UCSD-AML1 (cell line): ENCODE measurements around the gene PPP2R2C.

ENCODE experiments used
- DNase-seq: peaks from one replicate; lab custom pipeline; 2025; ENCODE audit not compliant: unreplicated experiment; lab: John Stamatoyannopoulos, UW

PPP2R2C gene

DNA sequence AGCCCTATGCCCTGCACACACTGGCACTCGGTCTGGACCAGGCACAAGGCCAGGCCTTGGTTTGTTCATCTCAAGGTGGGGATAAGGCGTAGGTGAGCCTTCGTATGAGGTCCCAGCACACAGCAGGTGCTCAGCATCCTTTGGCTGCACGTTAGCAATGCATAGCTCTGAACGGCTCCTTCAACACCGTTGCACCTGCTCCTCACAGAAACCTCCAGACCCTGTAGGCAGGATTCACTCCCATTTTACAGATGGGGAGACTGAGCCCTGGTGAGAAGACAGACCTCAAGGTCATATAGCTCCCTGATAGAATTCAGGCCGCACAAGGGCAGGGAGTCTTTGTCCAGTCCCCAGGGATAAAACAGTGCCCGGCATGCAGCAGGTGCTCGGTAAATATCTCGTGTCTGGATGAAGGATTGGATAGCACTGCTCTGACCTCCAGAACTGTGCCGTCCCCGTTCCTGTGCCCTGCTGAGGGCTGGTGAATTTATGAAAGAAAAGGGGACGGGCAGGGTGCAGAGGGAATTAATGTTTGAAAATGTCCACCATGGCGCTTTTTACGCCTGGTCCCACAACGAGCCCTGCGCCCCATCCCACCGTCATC, 2.4 kb downstream of the PPP2R2C start:
- DNase-seq, result no peak

DNA sequence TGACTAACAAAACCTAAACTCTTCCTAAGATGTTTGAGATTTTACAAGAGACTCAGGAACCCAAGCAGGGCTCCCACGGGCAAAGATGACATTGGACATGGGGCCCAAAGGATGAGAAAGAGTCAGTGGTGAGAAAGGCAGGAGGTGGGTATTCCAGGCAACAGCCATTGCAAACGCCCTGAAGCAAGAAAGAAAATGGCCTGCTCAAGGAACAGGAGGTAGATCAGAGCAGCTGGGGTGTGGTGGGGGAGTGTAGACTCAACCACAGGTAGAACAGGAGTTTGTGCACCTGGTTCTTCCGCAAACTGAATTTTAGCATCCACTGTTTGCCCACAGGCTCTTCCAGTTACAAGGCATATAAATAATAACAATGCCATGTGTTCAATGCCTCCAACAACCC, 3.3 kb downstream of the PPP2R2C start:
- DNase-seq, result no peak

DNA sequence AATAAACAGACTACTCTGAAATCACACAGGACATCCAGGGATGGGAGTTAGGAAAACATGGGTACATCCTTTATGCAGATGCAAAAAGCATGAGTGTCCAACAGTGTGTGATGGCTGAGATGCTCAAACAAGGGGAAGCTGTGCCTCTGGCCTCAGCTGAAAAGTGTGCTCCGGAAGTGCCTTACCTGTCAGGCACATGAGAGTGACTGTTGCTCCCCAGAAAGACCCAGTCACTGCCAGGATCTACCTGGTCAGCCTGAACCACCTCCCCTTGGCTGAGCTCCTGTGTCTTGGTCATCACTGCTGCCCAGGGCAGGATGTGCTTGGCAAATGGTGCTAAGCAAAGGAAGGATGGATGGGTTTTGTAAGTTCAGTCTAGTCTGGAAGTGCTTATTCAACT, 4.0 kb downstream of the PPP2R2C start:
- DNase-seq, result no peak

DNA sequence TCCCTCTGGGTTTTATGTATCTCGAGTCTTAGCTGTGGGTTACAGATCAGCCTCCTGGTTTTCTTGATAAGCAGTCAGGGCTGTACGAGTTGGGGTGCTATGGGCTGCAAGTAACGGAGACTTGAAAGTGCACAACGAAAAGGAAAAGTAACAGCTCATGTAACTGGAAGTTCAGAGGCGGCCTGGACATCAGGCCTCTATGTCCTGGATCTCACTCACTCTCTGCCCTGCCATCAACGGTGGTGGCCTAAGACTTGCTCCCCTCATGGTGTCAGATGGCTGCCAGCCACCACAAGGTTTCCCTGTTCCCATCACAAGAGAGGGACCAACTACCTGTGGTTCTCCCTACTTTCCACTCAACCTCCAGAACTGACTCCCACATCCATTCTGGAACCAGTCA, 4.8 kb downstream of the PPP2R2C start:
- no peak for DNase-seq

- DNase-seq, result no peak
Measured at GRCh38 chr4:6466756-6467381, 5.5 kb downstream of the PPP2R2C start.

- DNase-seq, result no peak
Measured at GRCh38 chr4:6465955-6466354, 6.5 kb downstream of the PPP2R2C start.

- DNase-seq, result no peak
Measured at GRCh38 chr4:6464842-6465588, 7.4 kb downstream of the PPP2R2C start.

DNA sequence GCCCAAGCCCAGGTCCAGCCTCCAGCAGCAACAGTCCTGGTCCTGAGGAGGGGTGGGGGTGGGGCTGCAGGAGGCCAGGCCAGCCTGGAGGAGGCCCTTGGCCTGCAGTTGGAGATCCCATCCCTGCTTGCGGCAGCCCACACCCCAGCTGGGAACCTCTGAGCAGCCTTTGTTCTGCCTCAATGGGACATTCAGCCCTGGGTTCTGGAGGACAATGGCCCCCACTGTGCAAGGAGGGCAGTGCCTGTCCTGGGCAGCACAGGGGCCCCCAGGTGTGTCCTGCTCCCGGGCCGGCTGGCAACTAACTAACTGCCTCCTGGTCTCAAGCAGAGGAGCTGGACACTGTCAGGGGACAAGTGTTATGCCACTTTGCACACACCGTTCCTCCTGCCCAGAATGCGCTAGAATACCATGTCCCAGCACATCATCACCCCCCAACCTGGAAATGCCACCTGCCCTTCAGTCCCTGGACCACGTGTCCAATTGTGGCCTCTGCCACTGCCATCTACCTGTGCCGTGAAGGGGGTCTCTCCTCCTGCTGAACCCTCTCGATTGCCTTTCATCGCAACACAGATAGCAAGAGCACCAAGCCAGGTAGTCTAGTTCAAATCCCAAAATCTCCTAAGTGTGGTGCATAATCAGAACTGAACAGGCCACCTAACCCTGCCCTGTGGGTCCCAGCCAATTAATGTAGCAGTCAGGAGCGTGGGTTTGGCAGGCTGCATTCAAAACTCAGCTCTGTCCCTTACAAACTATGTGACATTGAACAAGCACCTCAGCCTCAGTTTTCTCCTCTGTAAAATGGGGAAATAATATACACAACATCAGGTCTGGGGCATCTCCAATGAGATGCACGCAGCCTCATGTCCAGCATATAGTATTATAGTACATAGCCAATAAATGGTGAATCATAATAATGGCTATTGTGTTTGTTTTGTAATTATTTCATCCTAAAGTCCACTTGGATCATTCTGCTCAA, 8.8 kb downstream of the PPP2R2C start:
- DNase-seq, result no peak

DNA sequence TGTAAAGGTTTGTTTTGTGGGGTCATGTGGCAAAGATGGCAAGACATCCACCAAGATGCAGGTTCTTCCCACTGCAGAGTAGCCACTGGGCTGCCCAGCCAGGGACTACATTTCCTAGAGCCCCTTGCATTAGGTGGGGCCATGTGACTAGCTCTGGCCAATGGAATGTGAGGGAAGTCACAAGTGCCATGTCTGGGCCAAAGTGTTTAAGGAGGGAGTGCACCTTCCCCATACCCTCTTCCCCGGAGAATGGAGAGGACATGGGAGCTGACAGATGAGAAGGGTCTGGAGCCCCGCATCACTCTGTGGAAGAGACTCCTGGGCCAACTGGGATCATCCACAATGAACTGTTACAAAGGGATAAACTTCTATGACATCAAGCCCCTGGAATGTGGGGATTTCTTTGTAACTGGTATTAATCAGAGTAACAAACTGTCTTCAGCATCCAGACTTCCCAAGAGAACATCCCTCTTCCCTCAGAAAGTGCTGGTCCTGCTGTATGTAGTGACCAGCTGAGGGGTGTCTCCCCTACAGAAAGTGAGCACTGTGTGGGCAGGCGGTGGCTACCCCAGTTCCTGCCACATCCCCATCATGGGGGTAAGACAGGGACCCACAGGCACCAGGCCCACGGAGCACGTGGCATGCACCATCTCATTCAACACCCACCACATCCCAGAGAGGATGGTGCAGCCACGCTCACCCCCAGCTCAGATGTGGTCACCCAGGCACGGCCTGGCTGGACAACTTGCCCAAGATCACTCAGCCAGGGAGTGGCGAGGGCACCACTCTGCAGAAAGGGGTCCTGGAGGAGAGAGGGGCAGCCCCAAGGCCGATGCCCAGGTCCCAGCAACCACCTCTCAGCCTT, 10.9 kb downstream of the PPP2R2C start:
- no peak for DNase-seq

DNA sequence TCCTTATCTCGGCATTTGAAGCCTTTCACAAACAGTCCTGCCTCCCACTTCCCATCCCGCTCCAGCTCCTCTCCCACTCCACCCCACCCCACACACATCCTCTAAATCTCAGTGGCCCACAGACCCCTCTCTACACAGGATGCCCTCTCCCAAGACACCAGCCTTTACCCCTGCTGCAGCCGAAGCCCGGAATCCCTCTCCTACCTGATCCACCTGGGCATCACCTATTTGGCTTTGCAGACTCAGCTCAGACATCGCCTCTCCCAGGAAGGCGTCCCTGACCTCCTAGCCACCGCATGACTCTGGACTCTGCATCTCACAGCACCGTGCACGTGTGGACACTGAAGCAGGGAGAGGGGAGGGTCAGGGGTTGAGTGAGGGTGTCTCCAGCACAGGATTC, 11.5 kb downstream of the PPP2R2C start:
- no peak for DNase-seq

- DNase-seq, result no peak
Measured at GRCh38 chr4:6458528-6458927, 13.9 kb downstream of the PPP2R2C start.

GRCh38 chr4:6456450-6456849, 16.0 kb downstream of the PPP2R2C start:
- DNase-seq, result no peak

DNA sequence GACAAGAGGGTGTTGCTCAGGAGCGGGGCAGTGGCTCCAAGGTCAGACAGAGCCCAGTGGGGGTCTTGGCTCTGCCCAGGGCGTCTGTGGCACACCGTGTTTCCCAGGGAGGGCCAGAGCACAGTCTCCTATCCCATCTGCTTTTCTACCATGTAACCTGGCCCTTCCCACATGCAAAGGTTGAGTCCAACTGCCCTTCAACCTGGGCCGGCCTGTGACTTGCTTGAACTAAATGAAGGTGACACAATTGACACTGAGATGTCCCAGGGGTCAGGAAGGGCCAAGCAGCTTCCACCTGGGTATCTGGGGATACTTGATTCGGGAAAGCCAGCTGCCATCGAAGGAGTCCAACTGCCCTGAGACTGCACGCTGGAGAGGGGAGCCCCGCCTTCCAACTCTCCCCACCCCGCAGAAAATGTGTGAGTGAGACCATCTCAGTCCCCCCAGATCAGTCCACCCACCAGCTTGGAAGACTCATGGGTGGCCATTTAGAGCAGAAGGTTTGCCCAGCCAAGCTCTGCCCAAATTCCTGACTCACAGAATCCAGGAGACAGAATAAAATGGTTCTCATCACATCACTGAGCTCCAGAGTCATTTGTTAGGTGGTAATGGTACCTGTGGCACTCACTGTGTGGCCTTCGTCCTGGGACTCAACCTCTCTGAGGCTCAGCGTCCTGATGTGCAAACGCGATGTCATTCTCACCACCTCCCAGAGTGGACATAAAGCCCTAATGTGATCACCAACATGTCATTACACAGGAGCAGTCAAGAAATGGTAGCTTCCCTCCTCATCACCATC, 18.1 kb downstream of the PPP2R2C start:
- DNase-seq, result no peak

DNA sequence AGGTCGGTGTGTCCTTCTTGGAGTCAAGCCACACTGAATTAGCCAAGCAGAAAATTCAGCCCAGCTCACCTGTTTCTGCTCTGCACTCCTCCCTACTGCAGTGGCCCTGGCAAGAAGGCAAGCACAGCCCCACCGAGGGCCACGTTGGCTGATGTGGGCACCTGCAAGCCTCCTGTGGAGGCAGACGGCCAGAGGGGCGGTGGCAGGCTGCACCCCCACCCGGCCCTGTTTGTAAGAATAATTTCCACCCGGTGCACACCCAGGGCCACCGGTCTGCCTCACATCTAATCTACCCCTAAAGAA, 18.8 kb downstream of the PPP2R2C start:
- DNase-seq, result no peak

DNA sequence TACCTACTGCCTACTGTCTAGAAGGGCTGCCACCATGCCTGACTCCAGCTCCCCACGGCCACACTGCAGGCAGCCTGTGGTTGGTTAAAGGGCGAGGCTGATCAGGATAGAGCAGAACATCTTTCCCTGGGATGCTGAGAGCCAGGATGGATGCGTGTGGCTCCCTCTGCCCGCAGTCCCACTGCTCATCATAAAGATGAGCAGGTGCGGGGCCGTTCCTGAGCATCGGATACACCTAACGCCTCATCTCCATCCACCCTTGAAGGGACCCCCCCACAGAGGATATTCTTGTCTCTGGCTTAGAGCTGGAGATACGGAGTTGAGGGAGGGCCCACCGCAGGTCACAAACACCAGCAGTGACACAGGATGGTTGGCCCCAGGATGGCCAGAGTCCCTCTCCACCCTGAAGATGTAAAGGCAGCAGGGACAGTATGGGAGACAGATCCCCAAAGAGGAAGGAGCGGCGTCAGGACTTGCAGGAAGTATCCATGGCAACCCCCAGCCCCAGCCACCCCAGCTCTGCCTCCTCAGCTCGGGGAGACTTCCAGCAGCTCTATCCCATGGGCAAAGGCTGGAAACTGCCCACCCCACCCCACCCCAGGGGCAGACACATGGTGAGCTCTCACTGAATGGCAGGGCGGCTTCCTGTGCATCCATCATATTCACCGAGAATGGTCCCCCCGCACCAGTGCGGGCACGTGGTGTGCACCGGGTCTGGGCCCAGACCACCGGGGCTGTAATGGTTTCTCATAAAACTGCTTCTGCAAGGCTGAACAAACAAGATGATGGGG, 19.3 kb downstream of the PPP2R2C start:
- DNase-seq, result no peak

DNA sequence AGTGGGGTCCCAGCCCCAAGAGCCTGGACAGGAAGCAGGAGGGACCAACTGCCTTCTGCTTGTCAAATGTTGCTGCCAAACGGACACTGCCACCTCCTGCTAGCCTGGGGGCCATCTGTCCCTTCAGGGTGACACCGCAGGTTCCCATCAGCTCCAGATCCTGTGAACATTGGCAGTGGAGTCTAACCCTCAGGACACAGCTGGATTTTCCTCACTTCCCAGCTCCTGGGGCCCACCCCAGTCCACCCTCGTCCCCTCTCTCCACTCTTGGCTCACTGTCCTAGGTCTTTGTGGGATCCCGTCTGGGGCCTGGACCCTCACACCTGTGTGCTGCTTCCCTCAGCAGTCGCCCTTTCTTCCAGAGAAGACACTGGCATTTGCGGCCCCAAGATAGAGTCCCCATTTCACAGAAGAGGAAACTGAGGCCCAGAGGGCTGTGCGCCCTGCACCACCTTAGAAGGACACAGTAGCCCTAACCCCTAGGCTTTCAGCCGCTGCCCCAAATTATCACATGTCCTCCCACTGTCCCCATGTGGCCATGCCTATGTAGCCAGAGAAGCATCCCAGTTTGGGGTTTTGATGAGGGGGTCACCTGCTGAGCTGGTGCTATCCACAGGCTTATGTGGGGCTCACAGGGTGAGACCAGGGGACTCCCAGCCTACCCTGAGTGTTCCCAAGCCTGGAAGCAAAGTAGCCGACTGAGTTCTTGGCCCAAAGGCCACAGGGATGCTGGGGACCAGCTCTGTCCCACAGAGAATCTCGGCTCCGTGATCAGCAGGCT, 20.1 kb downstream of the PPP2R2C start:
- DNase-seq, result no peak

DNA sequence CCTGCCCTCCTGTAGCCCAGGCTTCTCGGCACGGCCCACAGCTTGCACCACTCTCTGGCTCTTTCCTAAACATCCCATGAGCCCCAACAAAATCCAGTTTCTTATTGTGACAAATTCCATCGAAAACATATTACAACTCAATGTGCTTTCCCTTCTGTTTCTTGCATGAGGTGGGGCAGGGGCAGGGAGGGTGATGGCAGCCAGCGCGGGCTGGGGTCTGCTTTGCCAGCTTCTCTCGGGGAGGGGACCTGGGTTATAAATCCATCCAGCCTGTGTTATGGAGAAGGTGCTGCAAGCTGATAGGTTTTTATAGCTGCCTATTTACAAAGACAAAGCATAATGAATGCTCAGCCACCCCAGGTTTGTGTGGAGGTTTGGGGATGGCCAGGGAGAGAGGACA, 21.1 kb downstream of the PPP2R2C start:
- no peak for DNase-seq

GRCh38 chr4:6450709-6451108, 21.7 kb downstream of the PPP2R2C start:
- no peak for DNase-seq
